Measurements from ENCODE around the gene RPL38.

The RPL38 gene

DNA sequence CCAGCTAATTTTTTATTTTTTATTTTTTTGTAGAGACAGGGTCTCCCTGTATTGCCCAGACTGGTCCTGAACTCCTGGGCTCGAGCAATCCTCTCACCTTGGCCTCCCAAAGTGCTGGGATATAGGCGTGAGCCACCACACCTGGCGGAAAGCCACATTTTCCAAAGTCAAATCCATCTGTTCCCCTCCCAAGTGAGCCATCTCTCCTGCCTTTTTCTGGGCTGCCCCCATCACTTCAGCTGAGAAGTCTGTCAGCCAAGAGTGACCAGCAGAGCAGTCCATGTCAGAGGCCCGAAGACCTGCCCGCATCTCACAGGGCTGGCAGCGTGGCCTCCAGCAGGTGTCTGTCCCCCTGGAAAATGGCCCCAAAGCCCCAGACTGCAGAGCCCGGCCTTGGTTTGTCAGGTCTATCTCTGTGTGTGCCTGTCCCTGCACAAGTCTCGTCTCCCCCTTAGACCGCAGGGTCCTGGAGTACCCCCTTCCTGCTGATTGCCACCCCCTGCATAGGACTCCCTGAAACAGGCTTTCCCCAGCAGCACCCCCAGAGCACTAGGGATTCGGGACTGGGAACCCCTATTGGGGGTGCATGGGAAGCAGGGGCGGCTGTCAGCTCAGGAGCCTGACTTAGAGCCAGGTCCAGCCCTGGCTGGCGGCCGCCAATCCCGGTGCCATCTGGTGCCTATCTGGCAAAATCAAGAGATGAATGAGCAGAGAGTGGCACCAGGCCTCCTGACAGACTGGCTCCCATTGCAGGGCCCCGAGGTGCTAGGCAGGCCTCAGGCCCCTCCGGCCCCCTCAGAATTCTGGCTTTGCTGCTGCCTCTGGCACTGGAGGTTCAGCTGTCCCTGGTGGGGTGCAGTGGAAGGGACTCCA is 17.7 kb downstream of the RPL38 start:
- Histone ChIP-seq H3K9me3 (ENCODE audit: control insufficient read depth, low read length) (no peaks in the 10 kb centered on the region), H3K23ac (ENCODE audit: low read length in 2 of 2) (no peak overlapping the region), H2BK120ac (ENCODE audit: low read depth, low read length) (no peak overlapping the region), H3K14ac (ENCODE audit: low read length in 2 of 2) (no peak overlapping the region), H4K91ac (ENCODE audit: low read length) (no peak overlapping the region), H3K18ac (ENCODE audit: low read depth in 1 of 2, low read length in 2 of 2) (no peak overlapping the region), H3K27ac (ENCODE audit: low read length, poor library complexity, severe bottlenecking) (no peak overlapping the region), H3K4ac (ENCODE audit: low read depth in 1 of 2, low read length in 2 of 2) (no peak overlapping the region), H3K9ac (ENCODE audit: low read length) (no peak overlapping the region), H3K4me2 (ENCODE audit: low read length, poor library complexity, severe bottlenecking) (no peak overlapping the region), H3K36me3 (ENCODE audit: control insufficient read depth in 1 of 2, insufficient read depth in 2 of 2, low read depth in 1 of 2, low read length in 2 of 2) (no peaks in the 10 kb centered on the region), H2AK5ac (ENCODE audit: low read length, severe bottlenecking) (no peak overlapping the region), H3K79me1 (replicated peaks; ENCODE audit: low read length, poor library complexity, severe bottlenecking) (no peaks in the 10 kb centered on the region), H2BK5ac (ENCODE audit: low read depth, low read length, poor library complexity, severe bottlenecking) (no peak overlapping the region), H2BK12ac (ENCODE audit: low read length in 2 of 2) (no peak overlapping the region), H3K27me3 (ENCODE audit: control insufficient read depth in 1 of 2, insufficient read depth in 1 of 2, low read length in 2 of 2) (peaks cover 17 to 24% of the 10 kb centered on the region in 2 experiments), H2BK15ac (ENCODE audit: low read depth, poor library complexity, severe bottlenecking) (no peak overlapping the region), H3K4me3 (ENCODE audit: insufficient read depth in 1 of 2, low read depth in 1 of 2, low read length in 2 of 2) (no peak overlapping the region), H4K8ac (ENCODE audit: low read length) (no peak overlapping the region), H3K4me1 (ENCODE audit: control insufficient read depth, insufficient read depth, low read depth, low read length) (no peaks in the 10 kb centered on the region), H2AFZ (ENCODE audit: low read depth, low read length) (no peak overlapping the region)
- no peak for DNase-seq
- WGBS = 88% methylated on average over 16 of the region's 16 CpGs

DNA sequence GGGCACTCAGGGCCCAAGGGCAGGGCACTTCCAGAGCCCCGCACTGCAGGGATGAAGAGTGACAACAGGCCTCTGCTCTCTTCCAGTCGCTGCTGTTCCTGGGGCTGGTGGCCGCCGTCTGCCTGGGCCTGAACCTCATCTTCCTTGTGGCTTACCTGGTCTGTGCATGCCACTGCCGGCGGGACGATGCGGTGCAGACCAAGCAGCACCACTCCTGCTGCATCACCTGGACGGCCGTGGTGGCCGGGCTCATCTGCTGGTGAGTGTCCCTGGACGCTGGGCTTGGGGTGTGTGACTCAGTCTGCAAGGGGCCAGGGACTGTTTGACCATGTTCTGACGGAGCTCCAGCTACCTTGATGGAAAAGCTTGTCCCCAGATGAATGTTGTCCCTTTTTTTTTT is 18.9 kb downstream of the RPL38 start:
- 83% methylated on average over 13 of the region's 13 CpGs for WGBS
- DNase-seq = no peak

DNA sequence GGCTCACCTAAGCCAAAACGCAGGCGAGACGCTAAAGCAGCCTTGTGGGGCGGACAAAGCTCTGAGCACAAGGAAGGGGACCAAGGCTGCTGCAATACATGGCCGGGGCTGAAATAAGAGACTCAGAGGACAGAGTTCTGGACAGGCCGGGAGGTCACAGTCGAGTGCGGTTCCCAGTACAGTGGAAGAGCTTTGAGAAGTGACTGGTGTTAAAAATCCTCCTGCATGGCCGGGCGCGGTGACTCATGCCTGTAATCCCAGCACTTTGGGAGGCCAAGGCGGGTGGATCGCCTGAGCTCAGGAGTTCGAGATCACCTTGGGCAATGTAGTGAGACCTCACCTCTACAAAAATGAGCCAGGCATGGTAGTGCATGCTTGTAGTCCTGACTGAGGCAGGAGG is 20.4 kb downstream of the RPL38 start:
- no peak overlapping the region for H3K4me2 ChIP-seq (ENCODE audit: low read length, poor library complexity, severe bottlenecking)
- 92% methylated on average over 13 of the region's 14 CpGs for WGBS
- no peak for DNase-seq

More for the DNA sequence above, 18.9 kb downstream of the RPL38 start:
- no peak overlapping the region for H3K23ac ChIP-seq (ENCODE audit: low read length in 2 of 2)
- H3K4me3 ChIP-seq (ENCODE audit: insufficient read depth in 1 of 2, low read depth in 1 of 2, low read length in 2 of 2) = no peak overlapping the region
- H3K4me2 ChIP-seq (ENCODE audit: low read length, poor library complexity, severe bottlenecking) = no peak overlapping the region
- no peaks in the 10 kb centered on the region for H3K36me3 ChIP-seq (ENCODE audit: control insufficient read depth in 1 of 2, insufficient read depth in 2 of 2, low read depth in 1 of 2, low read length in 2 of 2)
- H2AFZ ChIP-seq (ENCODE audit: low read depth, low read length) = no peak overlapping the region
- H3K27ac ChIP-seq (ENCODE audit: low read length, poor library complexity, severe bottlenecking) = no peak overlapping the region
- no peak overlapping the region for H4K91ac ChIP-seq (ENCODE audit: low read length)
- H2BK12ac ChIP-seq (ENCODE audit: low read length in 2 of 2) = no peak overlapping the region
- H3K27me3 ChIP-seq (ENCODE audit: control insufficient read depth in 1 of 2, insufficient read depth in 1 of 2, low read length in 2 of 2) = peaks cover 17% of the 10 kb centered on the region in 2 experiments
- no peaks in the 10 kb centered on the region for H3K9me3 ChIP-seq (ENCODE audit: control insufficient read depth, low read length)
- no peak overlapping the region for H4K8ac ChIP-seq (ENCODE audit: low read length)
- H3K4ac ChIP-seq (ENCODE audit: low read depth in 1 of 2, low read length in 2 of 2) = no peak overlapping the region
- no peak overlapping the region for H2AK5ac ChIP-seq (ENCODE audit: low read length, severe bottlenecking)
- H3K18ac ChIP-seq (ENCODE audit: low read depth in 1 of 2, low read length in 2 of 2) = no peak overlapping the region
- H2BK15ac ChIP-seq (ENCODE audit: low read depth, poor library complexity, severe bottlenecking) = no peak overlapping the region
- H3K9ac ChIP-seq (ENCODE audit: low read length) = no peak overlapping the region
- no peak overlapping the region for H2BK5ac ChIP-seq (ENCODE audit: low read depth, low read length, poor library complexity, severe bottlenecking)
- H3K4me1 ChIP-seq (ENCODE audit: control insufficient read depth, insufficient read depth, low read depth, low read length) = no peaks in the 10 kb centered on the region
- no peak overlapping the region for H3K14ac ChIP-seq (ENCODE audit: low read length in 2 of 2)
- no peaks in the 10 kb centered on the region for H3K79me1 ChIP-seq (replicated peaks; ENCODE audit: low read length, poor library complexity, severe bottlenecking)
- H2BK120ac ChIP-seq (ENCODE audit: low read depth, low read length) = no peak overlapping the region

DNA sequence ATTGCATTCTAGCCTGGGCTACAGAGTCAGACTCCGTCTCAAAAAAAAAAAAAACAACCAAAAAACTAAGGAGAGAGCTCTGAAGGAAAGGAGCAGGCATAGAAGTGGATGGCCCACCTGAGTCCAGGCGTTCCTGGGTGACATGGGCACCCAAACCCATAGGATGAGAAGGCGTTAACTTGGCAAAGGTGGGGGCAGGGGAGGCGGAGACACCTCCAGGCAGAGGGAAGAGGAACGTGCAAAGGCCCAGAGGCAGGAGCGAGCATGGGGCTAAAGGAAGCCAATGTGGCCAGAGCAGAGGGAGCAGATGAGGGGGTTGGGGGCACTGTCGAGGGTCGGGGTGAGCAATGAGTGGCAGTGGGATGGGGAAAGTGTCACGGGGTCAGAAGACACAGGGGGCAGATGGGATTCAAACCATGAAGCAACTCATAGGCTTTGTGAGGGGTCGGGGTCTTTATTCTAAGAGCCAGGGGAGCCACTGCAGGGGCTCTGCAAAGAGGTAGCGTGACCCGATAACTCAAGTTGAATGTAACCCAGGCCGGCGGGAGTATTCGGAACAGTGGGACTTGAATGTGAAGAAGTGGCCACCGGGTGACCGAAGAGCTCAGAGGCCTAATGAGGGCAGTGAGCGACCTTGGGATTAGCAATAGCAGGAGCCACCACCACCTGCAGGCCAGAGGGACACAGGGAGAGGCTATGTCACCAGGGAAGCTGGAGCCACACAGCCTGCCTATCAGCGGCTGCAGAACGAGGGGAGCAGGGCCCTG is 21.7 kb downstream of the RPL38 start:
- no peaks in the 10 kb centered on the region for H3K36me3 ChIP-seq (ENCODE audit: control insufficient read depth in 1 of 2, insufficient read depth in 2 of 2, low read depth in 1 of 2, low read length in 2 of 2)
- no peak overlapping the region for H3K4me3 ChIP-seq (ENCODE audit: insufficient read depth in 1 of 2, low read depth in 1 of 2, low read length in 2 of 2)
- no peak overlapping the region for H2AFZ ChIP-seq (ENCODE audit: low read depth, low read length)
- H3K18ac ChIP-seq (ENCODE audit: low read depth in 1 of 2, low read length in 2 of 2) = no peak overlapping the region
- H2BK12ac ChIP-seq (ENCODE audit: low read length in 2 of 2) = no peak overlapping the region
- H4K8ac ChIP-seq (ENCODE audit: low read length) = no peak overlapping the region
- no peak overlapping the region for H2BK15ac ChIP-seq (ENCODE audit: low read depth, poor library complexity, severe bottlenecking)
- DNase-seq = no peak
- H3K27ac ChIP-seq (ENCODE audit: low read length, poor library complexity, severe bottlenecking) = no peak overlapping the region
- H2BK120ac ChIP-seq (ENCODE audit: low read depth, low read length) = no peak overlapping the region
- H3K23ac ChIP-seq (ENCODE audit: low read length in 2 of 2) = no peak overlapping the region
- H2BK5ac ChIP-seq (ENCODE audit: low read depth, low read length, poor library complexity, severe bottlenecking) = no peak overlapping the region
- no peak overlapping the region for H3K9ac ChIP-seq (ENCODE audit: low read length)
- peaks cover 5 to 22% of the 10 kb centered on the region in 2 experiments for H3K27me3 ChIP-seq (ENCODE audit: control insufficient read depth in 1 of 2, insufficient read depth in 1 of 2, low read length in 2 of 2)
- H3K14ac ChIP-seq (ENCODE audit: low read length in 2 of 2) = no peak overlapping the region
- no peak overlapping the region for H2AK5ac ChIP-seq (ENCODE audit: low read length, severe bottlenecking)
- 94% methylated on average over 19 of the region's 20 CpGs for WGBS
- H3K4me1 ChIP-seq (ENCODE audit: control insufficient read depth, insufficient read depth, low read depth, low read length) = no peaks in the 10 kb centered on the region
- H3K79me1 ChIP-seq (replicated peaks; ENCODE audit: low read length, poor library complexity, severe bottlenecking) = no peaks in the 10 kb centered on the region
- H3K4ac ChIP-seq (ENCODE audit: low read depth in 1 of 2, low read length in 2 of 2) = no peak overlapping the region
- H3K9me3 ChIP-seq (ENCODE audit: control insufficient read depth, low read length) = no peaks in the 10 kb centered on the region
- H3K4me2 ChIP-seq (ENCODE audit: low read length, poor library complexity, severe bottlenecking) = no peak overlapping the region
- no peak overlapping the region for H4K91ac ChIP-seq (ENCODE audit: low read length)

More for the DNA sequence above, 20.4 kb downstream of the RPL38 start:
- Histone ChIP-seq H2BK15ac (ENCODE audit: low read depth, poor library complexity, severe bottlenecking) (no peak overlapping the region), H3K27me3 (ENCODE audit: control insufficient read depth in 1 of 2, insufficient read depth in 1 of 2, low read length in 2 of 2) (peaks cover 5 to 21% of the 10 kb centered on the region in 2 experiments), H2BK120ac (ENCODE audit: low read depth, low read length) (no peak overlapping the region), H3K14ac (ENCODE audit: low read length in 2 of 2) (no peak overlapping the region), H3K4me3 (ENCODE audit: insufficient read depth in 1 of 2, low read depth in 1 of 2, low read length in 2 of 2) (no peak overlapping the region), H3K4me1 (ENCODE audit: control insufficient read depth, insufficient read depth, low read depth, low read length) (no peaks in the 10 kb centered on the region), H3K23ac (ENCODE audit: low read length in 2 of 2) (no peak overlapping the region), H3K18ac (ENCODE audit: low read depth in 1 of 2, low read length in 2 of 2) (no peak overlapping the region), H3K27ac (ENCODE audit: low read length, poor library complexity, severe bottlenecking) (no peak overlapping the region), H3K4ac (ENCODE audit: low read depth in 1 of 2, low read length in 2 of 2) (no peak overlapping the region), H3K9ac (ENCODE audit: low read length) (no peak overlapping the region), H3K9me3 (ENCODE audit: control insufficient read depth, low read length) (no peaks in the 10 kb centered on the region), H4K8ac (ENCODE audit: low read length) (no peak overlapping the region), H4K91ac (ENCODE audit: low read length) (no peak overlapping the region), H2BK12ac (ENCODE audit: low read length in 2 of 2) (no peak overlapping the region), H3K79me1 (replicated peaks; ENCODE audit: low read length, poor library complexity, severe bottlenecking) (no peaks in the 10 kb centered on the region), H2AK5ac (ENCODE audit: low read length, severe bottlenecking) (no peak overlapping the region), H2AFZ (ENCODE audit: low read depth, low read length) (no peak overlapping the region), H2BK5ac (ENCODE audit: low read depth, low read length, poor library complexity, severe bottlenecking) (no peak overlapping the region), H3K36me3 (ENCODE audit: control insufficient read depth in 1 of 2, insufficient read depth in 2 of 2, low read depth in 1 of 2, low read length in 2 of 2) (no peaks in the 10 kb centered on the region)
